ENCODE measurements around the gene KCND2.

The KCND2 gene

DNA sequence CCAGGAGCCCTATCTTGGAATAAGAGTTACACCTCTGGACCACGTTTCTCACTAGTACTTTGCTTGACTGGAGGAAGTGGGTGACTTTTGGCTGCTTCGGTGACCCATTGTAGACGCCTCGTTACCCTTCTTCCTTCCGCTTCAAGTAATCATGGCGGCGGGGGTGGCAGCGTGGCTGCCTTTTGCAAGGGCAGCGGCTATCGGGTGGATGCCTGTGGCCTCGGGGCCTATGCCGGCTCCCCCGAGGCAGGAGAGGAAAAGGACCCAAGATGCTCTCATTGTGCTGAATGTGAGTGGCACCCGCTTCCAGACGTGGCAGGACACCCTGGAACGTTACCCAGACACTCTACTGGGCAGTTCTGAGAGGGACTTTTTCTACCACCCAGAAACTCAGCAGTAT, 1.5 kb downstream of the KCND2 start:
- Histone ChIP-seq H3K9ac (ENCODE audit: low read length) (no peak overlapping the region), H3K9me3 (ENCODE audit: low read length) (no peaks in the 10 kb centered on the region), H3K9me2 (ENCODE audit: low read depth, low read length) (no peaks in the 10 kb centered on the region), H3K79me2 (ENCODE audit: insufficient read depth, low read length) (no peaks in the 10 kb centered on the region), H3K27ac (ENCODE audit: low read depth, low read length, poor library complexity, severe bottlenecking) (no peak overlapping the region), H3F3A (ENCODE audit: insufficient read depth, low read length) (no peaks in the 10 kb centered on the region), H3K4me1 (ENCODE audit: insufficient read depth, low read length, severe bottlenecking) (no peaks in the 10 kb centered on the region), H3K4me2 (ENCODE audit: low read length) (no peak overlapping the region), H3K4me3 (ENCODE audit: low read depth, low read length, poor library complexity, severe bottlenecking) (no peak overlapping the region), H4K20me1 (ENCODE audit: insufficient read depth, low read length) (no peaks in the 10 kb centered on the region), H2AFZ (ENCODE audit: low read length) (no peak overlapping the region), H3K27me3 (ENCODE audit: insufficient read depth, low read length) (no peaks in the 10 kb centered on the region), H3K36me3 (ENCODE audit: insufficient read depth, low read length) (no peaks in the 10 kb centered on the region)
- TF ChIP-seq, protein P1, sequence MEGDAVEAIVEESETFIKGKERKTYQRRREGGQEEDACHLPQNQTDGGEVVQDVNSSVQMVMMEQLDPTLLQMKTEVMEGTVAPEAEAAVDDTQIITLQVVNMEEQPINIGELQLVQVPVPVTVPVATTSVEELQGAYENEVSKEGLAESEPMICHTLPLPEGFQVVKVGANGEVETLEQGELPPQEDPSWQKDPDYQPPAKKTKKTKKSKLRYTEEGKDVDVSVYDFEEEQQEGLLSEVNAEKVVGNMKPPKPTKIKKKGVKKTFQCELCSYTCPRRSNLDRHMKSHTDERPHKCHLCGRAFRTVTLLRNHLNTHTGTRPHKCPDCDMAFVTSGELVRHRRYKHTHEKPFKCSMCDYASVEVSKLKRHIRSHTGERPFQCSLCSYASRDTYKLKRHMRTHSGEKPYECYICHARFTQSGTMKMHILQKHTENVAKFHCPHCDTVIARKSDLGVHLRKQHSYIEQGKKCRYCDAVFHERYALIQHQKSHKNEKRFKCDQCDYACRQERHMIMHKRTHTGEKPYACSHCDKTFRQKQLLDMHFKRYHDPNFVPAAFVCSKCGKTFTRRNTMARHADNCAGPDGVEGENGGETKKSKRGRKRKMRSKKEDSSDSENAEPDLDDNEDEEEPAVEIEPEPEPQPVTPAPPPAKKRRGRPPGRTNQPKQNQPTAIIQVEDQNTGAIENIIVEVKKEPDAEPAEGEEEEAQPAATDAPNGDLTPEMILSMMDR (IDR thresholded peaks at IDR 0.05; ENCODE audit: low read length), result no peak
- TF ChIP-seq EZH2 (IDR thresholded peaks at IDR 0.05; ENCODE audit: borderline replicate concordance, low read length), result no peak

DNA sequence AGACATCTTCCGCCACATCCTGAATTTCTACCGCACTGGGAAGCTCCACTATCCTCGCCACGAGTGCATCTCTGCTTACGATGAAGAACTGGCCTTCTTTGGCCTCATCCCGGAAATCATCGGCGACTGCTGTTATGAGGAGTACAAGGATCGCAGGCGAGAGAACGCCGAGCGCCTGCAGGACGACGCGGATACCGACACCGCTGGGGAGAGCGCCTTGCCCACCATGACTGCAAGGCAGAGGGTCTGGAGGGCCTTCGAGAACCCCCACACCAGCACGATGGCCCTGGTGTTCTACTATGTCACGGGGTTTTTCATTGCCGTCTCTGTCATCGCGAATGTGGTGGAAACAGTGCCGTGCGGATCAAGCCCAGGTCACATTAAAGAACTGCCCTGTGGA, 1.9 kb downstream of the KCND2 start:
- H2AFZ ChIP-seq (ENCODE audit: low read length), result no peak overlapping the region
- H3K9me2 ChIP-seq (ENCODE audit: low read depth, low read length), result no peaks in the 10 kb centered on the region
- H3K9me3 ChIP-seq (ENCODE audit: low read length), result no peaks in the 10 kb centered on the region
- no peaks in the 10 kb centered on the region for H4K20me1 ChIP-seq (ENCODE audit: insufficient read depth, low read length)
- no peak overlapping the region for H3K9ac ChIP-seq (ENCODE audit: low read length)
- TF ChIP-seq EZH2 (IDR thresholded peaks at IDR 0.05; ENCODE audit: borderline replicate concordance, low read length), result no peak
- TF ChIP-seq, protein P1 (IDR thresholded peaks at IDR 0.05; ENCODE audit: low read length), result no peak
- no peaks in the 10 kb centered on the region for H3K79me2 ChIP-seq (ENCODE audit: insufficient read depth, low read length)
- no peaks in the 10 kb centered on the region for H3K36me3 ChIP-seq (ENCODE audit: insufficient read depth, low read length)
- H3K4me2 ChIP-seq (ENCODE audit: low read length), result no peak overlapping the region
- H3F3A ChIP-seq (ENCODE audit: insufficient read depth, low read length), result no peaks in the 10 kb centered on the region
- H3K4me3 ChIP-seq (ENCODE audit: low read depth, low read length, poor library complexity, severe bottlenecking), result no peak overlapping the region
- no peaks in the 10 kb centered on the region for H3K27me3 ChIP-seq (ENCODE audit: insufficient read depth, low read length)
- H3K4me1 ChIP-seq (ENCODE audit: insufficient read depth, low read length, severe bottlenecking), result no peaks in the 10 kb centered on the region
- H3K27ac ChIP-seq (ENCODE audit: low read depth, low read length, poor library complexity, severe bottlenecking), result no peak overlapping the region

DNA sequence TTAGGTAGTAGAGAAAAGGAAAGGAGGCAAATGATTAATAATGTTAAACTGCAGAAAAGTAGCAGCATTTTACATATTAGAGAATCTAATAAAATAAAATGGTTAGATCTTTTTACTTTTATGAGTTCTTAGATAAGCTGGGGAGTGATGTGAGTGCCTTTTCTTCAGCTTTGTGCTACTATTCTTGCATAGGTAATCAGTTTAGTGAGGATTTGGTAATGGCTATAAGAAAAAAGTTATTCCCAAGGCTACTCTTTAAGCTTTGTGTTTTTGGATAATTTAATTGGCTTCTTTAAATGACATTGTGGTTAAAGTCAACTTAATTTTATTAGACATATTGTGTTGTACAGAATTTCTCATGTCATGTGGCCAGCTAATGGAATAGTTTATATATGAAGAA, 3.7 kb downstream of the KCND2 start:
- H3K36me3 ChIP-seq (ENCODE audit: insufficient read depth, low read length), result no peaks in the 10 kb centered on the region
- H3K4me3 ChIP-seq (ENCODE audit: low read depth, low read length, poor library complexity, severe bottlenecking), result no peak overlapping the region
- no peaks in the 10 kb centered on the region for H3K4me1 ChIP-seq (ENCODE audit: insufficient read depth, low read length, severe bottlenecking)
- no peaks in the 10 kb centered on the region for H3K9me2 ChIP-seq (ENCODE audit: low read depth, low read length)
- H3K4me2 ChIP-seq (ENCODE audit: low read length), result no peak overlapping the region
- H3K79me2 ChIP-seq (ENCODE audit: insufficient read depth, low read length), result no peaks in the 10 kb centered on the region
- no peaks in the 10 kb centered on the region for H3K9me3 ChIP-seq (ENCODE audit: low read length)
- H3F3A ChIP-seq (ENCODE audit: insufficient read depth, low read length), result no peaks in the 10 kb centered on the region
- TF ChIP-seq EZH2 (IDR thresholded peaks at IDR 0.05; ENCODE audit: borderline replicate concordance, low read length), result no peak
- TF ChIP-seq, protein P1 (IDR thresholded peaks at IDR 0.05; ENCODE audit: low read length), result no peak
- no peak overlapping the region for H2AFZ ChIP-seq (ENCODE audit: low read length)
- no peak overlapping the region for H3K9ac ChIP-seq (ENCODE audit: low read length)
- no peak overlapping the region for H3K27ac ChIP-seq (ENCODE audit: low read depth, low read length, poor library complexity, severe bottlenecking)
- no peaks in the 10 kb centered on the region for H4K20me1 ChIP-seq (ENCODE audit: insufficient read depth, low read length)
- H3K27me3 ChIP-seq (ENCODE audit: insufficient read depth, low read length), result no peaks in the 10 kb centered on the region
